Measurements from ENCODE around the gene GPR171. TPM values are rescaled to one million over a fixed set of nuclear protein-coding genes. Genes with fewer than 3 reads are reported as not detected.

The GPR171 gene
- total RNA-seq, 1 experiment from 2014 or later, result not detected

DNA sequence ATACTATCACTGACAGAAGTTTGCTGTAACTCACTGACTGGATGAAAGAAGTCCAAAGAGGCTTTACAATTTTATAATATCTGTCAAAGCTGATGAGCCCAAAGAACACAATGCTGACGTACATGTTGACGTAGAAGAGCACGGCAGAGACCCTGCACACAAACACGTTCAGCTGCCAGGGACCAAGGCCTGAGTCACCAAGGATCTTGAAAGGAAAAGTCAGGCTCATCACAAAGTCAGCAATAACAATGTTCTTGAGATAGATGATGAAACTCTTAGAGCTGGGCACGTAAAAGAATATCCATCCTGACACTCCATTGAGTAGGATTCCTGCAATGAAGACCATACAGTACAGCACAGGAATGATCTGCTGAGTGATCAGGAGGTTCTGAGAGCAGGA is 10.9 kb upstream of the GPR171 start:
- no peak for DNase-seq (ENCODE audit: low read depth)

DNA sequence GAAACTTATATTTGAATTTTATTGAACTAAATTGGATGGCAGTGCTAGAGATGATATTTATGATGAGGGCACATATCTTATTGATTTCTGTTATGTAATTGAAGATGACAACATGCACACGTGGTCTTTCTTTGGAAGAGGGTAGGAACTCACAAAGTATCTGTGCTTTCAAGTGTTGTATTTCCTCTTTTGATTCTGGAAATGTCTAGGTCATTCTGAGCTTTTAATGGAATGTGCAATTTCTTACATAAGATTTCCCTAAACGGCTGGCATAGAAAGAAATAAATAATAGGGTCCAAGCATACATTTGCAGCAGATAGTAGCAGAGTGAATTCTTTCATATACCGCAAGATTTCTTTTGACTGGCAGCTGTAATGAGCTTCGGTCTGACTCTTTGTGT is 10.1 kb upstream of the GPR171 start:
- DNase-seq (ENCODE audit: low read depth), result no peak

- DNase-seq (ENCODE audit: low read depth), result no peak
Observed at GRCh38 chr3:151210676-151211381, 7.8 kb upstream of the GPR171 start.

- no peak for DNase-seq (ENCODE audit: low read depth)
Observed at GRCh38 chr3:151209654-151210053, 6.6 kb upstream of the GPR171 start.

- DNase-seq (ENCODE audit: low read depth), result no peak
Observed at GRCh38 chr3:151206201-151206600, 3.2 kb upstream of the GPR171 start.

DNA sequence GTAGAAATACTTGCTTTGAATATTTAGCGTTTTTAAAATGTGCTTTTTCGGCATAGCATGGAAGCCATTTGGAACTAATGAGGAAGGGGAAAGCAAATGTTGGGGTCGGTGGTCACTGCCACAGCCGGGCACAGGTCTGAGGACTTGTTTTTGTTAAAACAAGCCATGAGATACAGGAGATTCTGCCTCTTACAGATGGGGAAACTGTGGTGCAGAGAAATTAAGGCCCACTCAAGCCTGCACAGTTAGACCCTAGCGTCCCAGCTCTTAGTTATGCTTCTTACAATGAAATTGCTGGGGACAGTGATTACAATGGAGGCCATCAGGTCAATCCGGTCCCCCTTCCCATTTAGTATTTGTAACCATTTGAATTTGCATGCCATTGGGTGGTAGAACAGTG is 2.5 kb upstream of the GPR171 start:
- DNase-seq (ENCODE audit: low read depth), result no peak

DNA sequence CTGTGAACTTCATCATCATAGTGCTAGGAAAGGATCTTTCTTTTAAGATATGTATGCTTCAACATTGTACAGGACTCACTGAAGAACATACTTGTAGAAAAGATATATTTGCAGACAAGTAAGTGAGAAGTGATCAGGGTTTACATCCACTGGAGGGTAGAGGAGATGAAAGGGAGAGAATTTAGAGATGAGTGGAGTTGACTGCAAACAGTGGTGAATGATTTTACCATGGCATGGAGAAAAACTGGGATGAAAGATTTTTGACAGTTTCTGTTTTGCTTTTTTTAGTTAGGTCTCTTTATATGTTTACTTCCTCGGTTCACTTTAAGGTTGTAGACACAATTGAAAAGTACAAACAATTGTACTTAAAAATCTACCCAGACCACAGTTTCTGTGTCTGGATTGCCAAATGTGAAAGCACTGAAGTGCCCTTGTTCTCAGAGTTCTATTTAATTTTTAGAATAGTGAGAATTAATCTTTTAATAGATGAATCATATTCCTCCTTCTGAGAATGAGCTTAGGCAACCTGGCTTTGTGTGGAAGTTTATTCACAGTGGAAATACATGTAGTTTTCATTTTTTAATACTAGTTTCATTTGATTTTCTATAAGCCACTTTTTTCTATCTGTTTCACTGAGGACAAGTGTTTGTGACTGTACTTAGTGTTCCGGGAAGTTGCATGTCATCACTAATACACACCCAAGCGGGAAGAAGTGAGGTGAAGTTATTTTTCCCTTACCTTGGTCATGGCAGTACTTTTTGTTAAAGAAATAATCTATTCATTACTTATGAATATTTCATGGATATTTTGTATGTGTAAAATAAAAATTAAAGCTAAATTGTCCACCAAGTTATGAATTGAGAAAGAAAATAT is 1.8 kb upstream of the GPR171 start:
- DNase-seq (ENCODE audit: low read depth), result no peak

GRCh38 chr3:151201051-151201730 is 1.8 kb downstream of the GPR171 start:
- DNase-seq (ENCODE audit: low read depth), result no peak

- no peak for DNase-seq (ENCODE audit: low read depth)
Observed at GRCh38 chr3:151200586-151200985, 2.4 kb downstream of the GPR171 start.

GRCh38 chr3:151199554-151200438 is 3.2 kb downstream of the GPR171 start:
- DNase-seq (ENCODE audit: low read depth), result no peak

DNA sequence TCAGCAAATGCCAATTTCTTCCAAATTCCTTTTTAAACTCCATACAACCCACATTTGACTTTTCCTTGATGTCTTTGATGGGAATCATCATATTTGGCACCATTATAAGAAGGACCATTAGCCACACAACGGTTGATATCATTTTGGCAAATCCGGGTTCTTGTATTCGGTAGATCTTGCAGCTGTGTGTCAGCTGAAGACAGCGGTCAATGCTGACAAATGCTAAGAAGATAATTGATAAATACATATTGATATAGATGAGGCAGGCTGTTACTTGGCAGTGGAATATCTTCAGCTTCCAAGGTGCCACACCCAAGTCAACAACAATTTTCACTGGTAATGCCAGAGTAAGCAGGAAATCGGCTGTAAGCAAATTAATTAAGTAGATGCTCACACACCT is 4.2 kb downstream of the GPR171 start:
- no peak for DNase-seq (ENCODE audit: low read depth)

- DNase-seq (ENCODE audit: low read depth), result no peak
Observed at GRCh38 chr3:151197981-151198767, 4.8 kb downstream of the GPR171 start.

GRCh38 chr3:151197228-151197627 is 5.8 kb downstream of the GPR171 start:
- DNase-seq (ENCODE audit: low read depth), result no peak

GRCh38 chr3:151196434-151196833 is 6.6 kb downstream of the GPR171 start:
- no peak for DNase-seq (ENCODE audit: low read depth)

DNA sequence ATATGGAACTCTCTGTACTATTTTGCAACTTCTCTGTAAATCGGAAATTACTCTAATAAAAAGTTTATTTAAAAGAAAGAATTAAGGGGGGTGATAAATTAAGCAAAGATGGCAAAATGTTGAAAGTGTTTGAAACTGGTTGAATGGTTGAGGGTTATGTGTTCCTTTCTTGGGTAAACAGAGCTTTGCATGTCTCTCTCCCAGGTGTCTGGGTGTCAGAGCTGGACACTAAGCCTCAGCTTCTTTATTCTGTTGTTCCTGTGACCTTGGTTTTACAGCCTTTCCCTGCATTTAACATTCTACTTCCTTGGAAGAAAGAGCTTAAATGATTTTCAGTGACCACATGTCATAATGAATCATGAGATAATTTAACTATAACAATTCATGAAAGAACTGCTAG is 7.2 kb downstream of the GPR171 start:
- no peak for DNase-seq (ENCODE audit: low read depth)

DNA sequence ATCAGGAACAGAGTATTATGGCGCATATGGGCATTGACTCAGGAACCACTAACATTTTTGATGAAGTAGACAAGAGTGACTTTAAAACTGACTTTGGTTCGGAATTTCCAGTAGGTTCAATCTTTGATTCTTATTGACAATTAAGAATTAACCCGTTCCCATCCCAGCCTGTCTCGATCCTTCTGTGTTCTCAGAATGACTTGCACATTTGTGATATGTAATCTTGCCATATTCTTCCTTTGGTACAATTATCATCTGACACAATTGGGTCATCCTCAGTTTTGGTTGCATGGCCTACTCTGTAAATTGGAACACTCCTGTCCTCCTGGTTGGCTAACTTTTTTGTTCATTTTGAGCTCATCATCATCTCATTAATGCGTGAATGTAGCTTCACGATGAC is 10.5 kb downstream of the GPR171 start:
- no peak for DNase-seq (ENCODE audit: low read depth)

- no peak for DNase-seq (ENCODE audit: low read depth)
Observed at GRCh38 chr3:151191095-151191494, 11.9 kb downstream of the GPR171 start.

- DNase-seq (ENCODE audit: low read depth), result no peak
Observed at GRCh38 chr3:151183265-151183671, 19.7 kb downstream of the GPR171 start.

- no peak for DNase-seq (ENCODE audit: low read depth)
Observed at GRCh38 chr3:151182349-151183079, 20.5 kb downstream of the GPR171 start.

DNA sequence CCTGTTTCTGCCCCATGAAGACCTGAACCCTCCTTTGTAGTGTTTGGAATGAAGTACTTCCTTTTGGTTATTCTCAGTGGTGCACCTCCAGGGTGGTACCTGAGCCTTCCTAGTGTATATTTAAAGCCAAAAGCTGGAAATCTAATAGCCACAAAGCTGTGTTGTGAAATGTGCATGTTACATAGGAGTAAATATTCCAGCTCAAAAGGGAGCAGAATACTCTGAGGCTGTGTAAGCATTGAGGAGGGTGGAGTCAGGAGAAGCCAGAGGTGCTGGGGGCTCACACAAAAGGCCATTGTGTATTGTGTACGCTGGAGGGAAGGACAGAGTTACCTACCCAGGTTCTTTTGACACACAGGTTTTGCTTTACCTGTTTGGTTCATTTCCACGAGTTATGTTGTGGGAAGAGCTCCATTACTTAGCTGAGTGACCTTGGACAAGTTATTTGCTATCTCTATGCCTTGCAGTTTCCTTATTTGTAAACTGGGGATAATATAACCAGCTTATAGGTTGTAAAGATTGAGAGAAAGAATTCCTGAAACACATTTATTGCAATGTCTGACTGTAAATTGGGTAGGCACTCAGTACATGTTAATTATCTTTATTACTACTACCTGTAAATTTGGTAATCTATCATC is 24.7 kb downstream of the GPR171 start:
- no peak for DNase-seq (ENCODE audit: low read depth)
